ENCODE results near the gene ZNF750. TPM values are rescaled to one million over a fixed set of nuclear protein-coding genes. Genes with fewer than 3 reads are reported as not detected.

Gene ZNF750
- total and polyA plus RNA-seq, 2 of the 13 experiments (the other 11 are each of a cell fraction or from before 2014, with no cell fraction given): not detected

DNA sequence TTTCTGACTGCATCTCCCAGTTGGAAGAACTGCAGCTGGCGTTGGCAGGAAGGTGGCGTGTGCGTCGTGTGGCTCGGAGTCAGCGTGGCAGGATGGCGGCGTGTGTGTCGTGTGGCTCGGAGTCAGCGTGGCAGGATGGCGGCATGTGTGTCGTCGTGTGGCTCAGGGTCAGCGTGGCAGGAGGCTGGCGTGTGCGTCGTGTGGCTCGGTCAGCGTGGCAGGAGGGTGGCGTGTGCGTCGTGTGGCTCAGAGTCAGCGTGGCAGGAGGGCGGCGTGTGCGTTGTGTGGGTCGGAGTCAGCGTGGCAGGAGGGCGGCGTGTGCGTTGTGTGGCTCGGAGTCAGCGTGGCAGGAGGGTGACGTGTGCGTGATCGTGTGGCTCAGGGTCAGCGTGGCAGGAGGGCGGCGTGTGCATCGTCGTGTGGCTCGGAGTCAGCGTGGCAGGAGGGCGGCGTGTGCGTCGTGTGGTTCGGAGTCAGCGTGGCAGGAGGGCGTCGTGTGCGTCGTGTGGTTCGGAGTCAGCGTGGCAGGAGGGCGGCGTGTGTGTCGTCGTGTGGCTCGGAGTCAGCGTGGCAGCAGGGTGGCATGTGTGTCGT lies 38.3 kb downstream of the ZNF750 start:
- CTCF ChIA-PET (ENCODE audit: low intra/inter-chr PET ratio, low total read pairs): no interaction called here
- Histone ChIP-seq H3K4me2 (ENCODE audit: low read depth, low read length) (no peak overlapping the region), H4K20me1 (ENCODE audit: insufficient read depth, low read length) (no peaks in the 10 kb centered on the region), H3K36me3 (replicated peaks in 1 of 2; ENCODE audit: control insufficient read depth in 1 of 2, insufficient read depth in 2 of 2, low read length in 2 of 2) (peaks cover 13 to 36% of the 10 kb centered on the region in 2 experiments), H3K27ac (ENCODE audit: extremely low read length, insufficient read depth, low read length) (no peak overlapping the region), H3K79me2 (ENCODE audit: insufficient read depth, low read length) (no peaks in the 10 kb centered on the region), H3K27me3 (ENCODE audit: control insufficient read depth in 1 of 2, insufficient read depth in 2 of 2, low read length in 2 of 2) (no peaks in the 10 kb centered on the region), H3K9ac (ENCODE audit: insufficient read depth, low read depth, low read length) (no peak overlapping the region), H3K4me3 (replicated peaks in 1 of 3; ENCODE audit: insufficient read depth in 1 of 3, low read depth in 2 of 3, low read length in 3 of 3) (no peak overlapping the region), H3K9me3 (ENCODE audit: low read length) (no peaks in the 10 kb centered on the region), H2AFZ (ENCODE audit: low read length) (no peak overlapping the region), H3K4me1 (ENCODE audit: insufficient read depth, low read length) (no peaks in the 10 kb centered on the region)
- POLR2A ChIA-PET: no interaction called here
- FAIRE-seq: no peak
- intact Hi-C loops (cut with micrococcal nuclease; ENCODE audit: unreplicated experiment) (no loop called here), in situ Hi-C loops (cut with HindIII; ENCODE audit: extremely low pct_ligation_motif_present, low pct_unique_long_range_greater_than_20kb) (no loop called here)
- ATAC-seq: no peak
- DNase-seq (ENCODE audit: low spot score): no peak
- no TSS peak for BruUV-seq (replicated peaks)
- 97% methylated on average over 63 of the region's 63 CpGs for WGBS (ENCODE audit: low lambda C conversion rate)
- TF ChIP-seq SAFB2 (CRISPR knock-in tag; IDR thresholded peaks at IDR 0.05; ENCODE audit: borderline replicate concordance, low read depth) (no peak), ZNF251 (CRISPR knock-in tag; IDR thresholded peaks at IDR 0.05) (no peak), ZNF331 (CRISPR knock-in tag; IDR thresholded peaks at IDR 0.05) (no peak), DNMT1 (CRISPR knock-in tag; IDR thresholded peaks at IDR 0.05) (peak; percentile 42; the same call in 1 of the 2 replicates), SALL1 (CRISPR knock-in tag; IDR thresholded peaks at IDR 0.05) (no peak), ZBTB38 (CRISPR knock-in tag; IDR thresholded peaks at IDR 0.05) (peak; percentile 43; the same call in 1 of the 2 replicates), ZNF780A (CRISPR knock-in tag; IDR thresholded peaks at IDR 0.05) (no peak), MED1 (CRISPR knock-in tag; IDR thresholded peaks at IDR 0.05) (no peak), ZNF652 (CRISPR knock-in tag; IDR thresholded peaks at IDR 0.05; ENCODE audit: borderline replicate concordance, low read depth) (no peak), SOX13 (IDR thresholded peaks at IDR 0.05) (no peak), SOX13 (CRISPR knock-in tag; conservative IDR thresholded peaks at IDR 0.05 in 1 of 2, IDR thresholded peaks at IDR 0.05 in 1 of 2) (no peak), ZNF232 (CRISPR knock-in tag; IDR thresholded peaks at IDR 0.05; ENCODE audit: borderline replicate concordance) (no peak), ZBTB42 (CRISPR knock-in tag; IDR thresholded peaks at IDR 0.05) (no peak)
- TF ChIP-seq, protein P1, sequence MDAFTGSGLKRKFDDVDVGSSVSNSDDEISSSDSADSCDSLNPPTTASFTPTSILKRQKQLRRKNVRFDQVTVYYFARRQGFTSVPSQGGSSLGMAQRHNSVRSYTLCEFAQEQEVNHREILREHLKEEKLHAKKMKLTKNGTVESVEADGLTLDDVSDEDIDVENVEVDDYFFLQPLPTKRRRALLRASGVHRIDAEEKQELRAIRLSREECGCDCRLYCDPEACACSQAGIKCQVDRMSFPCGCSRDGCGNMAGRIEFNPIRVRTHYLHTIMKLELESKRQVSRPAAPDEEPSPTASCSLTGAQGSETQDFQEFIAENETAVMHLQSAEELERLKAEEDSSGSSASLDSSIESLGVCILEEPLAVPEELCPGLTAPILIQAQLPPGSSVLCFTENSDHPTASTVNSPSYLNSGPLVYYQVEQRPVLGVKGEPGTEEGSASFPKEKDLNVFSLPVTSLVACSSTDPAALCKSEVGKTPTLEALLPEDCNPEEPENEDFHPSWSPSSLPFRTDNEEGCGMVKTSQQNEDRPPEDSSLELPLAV (CRISPR knock-in tag; conservative IDR thresholded peaks at IDR 0.05; ENCODE audit: low read depth): no peak
- TF ChIP-seq, protein P2, sequence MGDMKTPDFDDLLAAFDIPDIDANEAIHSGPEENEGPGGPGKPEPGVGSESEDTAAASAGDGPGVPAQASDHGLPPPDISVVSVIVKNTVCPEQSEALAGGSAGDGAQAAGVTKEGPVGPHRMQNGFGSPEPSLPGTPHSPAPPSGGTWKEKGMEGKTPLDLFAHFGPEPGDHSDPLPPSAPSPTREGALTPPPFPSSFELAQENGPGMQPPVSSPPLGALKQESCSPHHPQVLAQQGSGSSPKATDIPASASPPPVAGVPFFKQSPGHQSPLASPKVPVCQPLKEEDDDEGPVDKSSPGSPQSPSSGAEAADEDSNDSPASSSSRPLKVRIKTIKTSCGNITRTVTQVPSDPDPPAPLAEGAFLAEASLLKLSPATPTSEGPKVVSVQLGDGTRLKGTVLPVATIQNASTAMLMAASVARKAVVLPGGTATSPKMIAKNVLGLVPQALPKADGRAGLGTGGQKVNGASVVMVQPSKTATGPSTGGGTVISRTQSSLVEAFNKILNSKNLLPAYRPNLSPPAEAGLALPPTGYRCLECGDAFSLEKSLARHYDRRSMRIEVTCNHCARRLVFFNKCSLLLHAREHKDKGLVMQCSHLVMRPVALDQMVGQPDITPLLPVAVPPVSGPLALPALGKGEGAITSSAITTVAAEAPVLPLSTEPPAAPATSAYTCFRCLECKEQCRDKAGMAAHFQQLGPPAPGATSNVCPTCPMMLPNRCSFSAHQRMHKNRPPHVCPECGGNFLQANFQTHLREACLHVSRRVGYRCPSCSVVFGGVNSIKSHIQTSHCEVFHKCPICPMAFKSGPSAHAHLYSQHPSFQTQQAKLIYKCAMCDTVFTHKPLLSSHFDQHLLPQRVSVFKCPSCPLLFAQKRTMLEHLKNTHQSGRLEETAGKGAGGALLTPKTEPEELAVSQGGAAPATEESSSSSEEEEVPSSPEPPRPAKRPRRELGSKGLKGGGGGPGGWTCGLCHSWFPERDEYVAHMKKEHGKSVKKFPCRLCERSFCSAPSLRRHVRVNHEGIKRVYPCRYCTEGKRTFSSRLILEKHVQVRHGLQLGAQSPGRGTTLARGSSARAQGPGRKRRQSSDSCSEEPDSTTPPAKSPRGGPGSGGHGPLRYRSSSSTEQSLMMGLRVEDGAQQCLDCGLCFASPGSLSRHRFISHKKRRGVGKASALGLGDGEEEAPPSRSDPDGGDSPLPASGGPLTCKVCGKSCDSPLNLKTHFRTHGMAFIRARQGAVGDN (CRISPR knock-in tag; IDR thresholded peaks at IDR 0.05): no peak
